ENCODE results near the gene ARHGAP31.

The ARHGAP31 gene

GRCh38 chr3:119427669-119428068 lies 133.5 kb downstream of the ARHGAP31 start:
- no peak for ATAC-seq
- TF ChIP-seq PATZ1 (CRISPR knock-in tag; IDR thresholded peaks at IDR 0.05; ENCODE audit: borderline replicate concordance): no peak
- no peak for TF ChIP-seq TCF4 (CRISPR knock-in tag; IDR thresholded peaks at IDR 0.05; ENCODE audit: borderline replicate concordance)
- no peak for TF ChIP-seq ARNTL (CRISPR knock-in tag; IDR thresholded peaks at IDR 0.05; ENCODE audit: borderline replicate concordance, low read depth)
- TF ChIP-seq ZNF70 (CRISPR knock-in tag; IDR thresholded peaks at IDR 0.05): no peak
- TF ChIP-seq ZC3H10 (CRISPR knock-in tag; IDR thresholded peaks at IDR 0.05): no peak
- no peak for TF ChIP-seq BACH2 (CRISPR knock-in tag; IDR thresholded peaks at IDR 0.05; ENCODE audit: borderline replicate concordance)
- no peak for TF ChIP-seq TSHZ2 (CRISPR knock-in tag; IDR thresholded peaks at IDR 0.05)
- no peak for TF ChIP-seq POU6F1 (CRISPR knock-in tag; IDR thresholded peaks at IDR 0.05; ENCODE audit: borderline replicate concordance, low read depth)
- no peak for TF ChIP-seq ZFP3 (CRISPR knock-in tag; IDR thresholded peaks at IDR 0.05)
- TF ChIP-seq TOX (CRISPR knock-in tag; IDR thresholded peaks at IDR 0.05; ENCODE audit: borderline replicate concordance): no peak
- TF ChIP-seq CREB5 (CRISPR knock-in tag; IDR thresholded peaks at IDR 0.05; ENCODE audit: low read depth): no peak
- no peak for TF ChIP-seq ESRRG (CRISPR knock-in tag; IDR thresholded peaks at IDR 0.05)

- TF ChIP-seq CREB5 (CRISPR knock-in tag; IDR thresholded peaks at IDR 0.05; ENCODE audit: low read depth) (no peak), CSDC2 (CRISPR knock-in tag; IDR thresholded peaks at IDR 0.05) (no peak), BACH2 (CRISPR knock-in tag; IDR thresholded peaks at IDR 0.05; ENCODE audit: borderline replicate concordance) (no peak), POU6F1 (CRISPR knock-in tag; IDR thresholded peaks at IDR 0.05; ENCODE audit: borderline replicate concordance, low read depth) (no peak), GLIS3 (CRISPR knock-in tag; IDR thresholded peaks at IDR 0.05) (no peak), TOX (CRISPR knock-in tag; IDR thresholded peaks at IDR 0.05; ENCODE audit: borderline replicate concordance) (no peak), PATZ1 (CRISPR knock-in tag; IDR thresholded peaks at IDR 0.05; ENCODE audit: borderline replicate concordance) (no peak), ZFP30 (CRISPR knock-in tag; IDR thresholded peaks at IDR 0.05) (no peak), ZFP3 (CRISPR knock-in tag; IDR thresholded peaks at IDR 0.05) (no peak)
Observed at GRCh38 chr3:119428538-119428937, 134.4 kb downstream of the ARHGAP31 start.

More at GRCh38 chr3:119428538-119428937, 134.4 kb downstream of the ARHGAP31 start:
- no peak for ATAC-seq

Measured in SK-N-SH treated with all-trans-retinoic acid at 6 μM for 48 hours (cell line).